Rectal smooth muscle tissue (tissue), 1 donor: Measurements from ENCODE around the gene JAGN1.

Experiments used
- H3K27ac ChIP-seq: one replicate; pipeline ENCODE4 v1.7.0; 2013; ENCODE audit warnings: low read depth, low read length, inconsistent platforms
- H3K27me3 ChIP-seq: one replicate; pipeline ENCODE4 v1.7.0; 2013; ENCODE audit warnings: low read length; ENCODE audit not compliant: control insufficient read depth, insufficient read depth
- H3K36me3 ChIP-seq: one replicate; pipeline ENCODE4 v1.7.0; 2013; ENCODE audit warnings: low read length; ENCODE audit not compliant: control insufficient read depth, insufficient read depth
- H3K4me1 ChIP-seq: one replicate; pipeline ENCODE4 v1.7.0; 2013; ENCODE audit warnings: low read length; ENCODE audit not compliant: control insufficient read depth, insufficient read depth
- H3K4me3 ChIP-seq: one replicate; pipeline ENCODE4 v1.7.0; 2013; ENCODE audit warnings: low read length
- H3K9ac ChIP-seq: one replicate; pipeline ENCODE4 v1.7.0; 2013; ENCODE audit warnings: low read length

Gene JAGN1

GRCh38 chr3:9903904-9904303 lies 13.5 kb downstream of the JAGN1 start:
- Histone ChIP-seq H3K27me3 (no peaks in the 10 kb centered on the region), H3K36me3 (peaks cover 3% of the 10 kb centered on the region), H3K4me3 (peak overlapping the region; percentile 51), H3K4me1 (no peaks in the 10 kb centered on the region), H3K27ac (no peak overlapping the region), H3K9ac (no peak overlapping the region)

- Histone ChIP-seq H3K36me3 (peaks cover 3% of the 10 kb centered on the region), H3K27me3 (no peaks in the 10 kb centered on the region), H3K4me3 (no peak overlapping the region), H3K4me1 (no peaks in the 10 kb centered on the region), H3K9ac (no peak overlapping the region), H3K27ac (no peak overlapping the region)
Measured at GRCh38 chr3:9906480-9906879, 16.1 kb downstream of the JAGN1 start.

DNA sequence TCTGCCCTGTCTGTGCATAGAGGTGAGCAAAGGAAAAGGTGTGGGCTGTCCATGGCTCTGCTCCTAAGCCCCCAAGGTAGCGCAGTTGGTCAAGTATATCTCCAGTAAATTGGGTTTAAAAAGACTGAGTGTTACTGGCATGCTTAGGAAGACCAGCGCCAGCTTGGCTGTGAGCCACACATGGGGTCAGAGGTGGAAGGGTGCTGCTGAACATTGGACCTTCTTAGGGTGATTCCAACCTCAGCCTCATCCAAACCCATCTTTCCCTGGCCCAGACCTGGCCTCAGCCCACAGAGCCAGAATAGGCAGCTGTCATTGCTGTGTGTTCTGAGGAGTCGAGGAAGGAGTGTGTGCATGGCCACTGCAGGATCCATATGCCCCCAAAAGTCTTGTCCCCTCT lies 17.9 kb downstream of the JAGN1 start:
- no peak overlapping the region for H3K27ac ChIP-seq

GRCh38 chr3:9909221-9910013 lies 19.0 kb downstream of the JAGN1 start:
- H3K4me1 ChIP-seq: peaks cover 7% of the 10 kb centered on the region

More for the DNA sequence above, 17.9 kb downstream of the JAGN1 start:
- Histone ChIP-seq H3K4me1 (no peaks in the 10 kb centered on the region), H3K36me3 (peaks cover 3% of the 10 kb centered on the region), H3K27me3 (no peaks in the 10 kb centered on the region), H3K4me3 (no peak overlapping the region), H3K9ac (no peak overlapping the region)

DNA sequence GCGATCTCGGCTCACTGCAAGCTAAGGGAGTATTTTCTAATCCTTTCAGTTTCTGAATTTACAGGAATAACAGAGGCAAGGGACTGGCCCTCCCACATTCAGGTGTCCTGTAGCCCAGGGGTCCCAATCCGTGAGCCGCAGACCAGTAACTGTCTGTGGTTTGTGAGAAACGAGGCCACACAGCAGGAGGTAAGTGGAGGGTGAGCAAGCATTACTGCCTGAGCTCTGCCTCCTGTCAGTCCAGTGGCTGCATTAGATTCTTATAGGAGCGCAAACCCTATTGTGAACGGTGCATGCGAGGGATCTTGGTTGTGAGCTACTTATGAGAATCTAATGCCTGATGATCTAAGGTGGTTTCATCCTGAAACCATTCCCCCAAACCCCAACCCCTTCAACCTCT lies 21.5 kb downstream of the JAGN1 start:
- peaks cover 17% of the 10 kb centered on the region for H3K4me1 ChIP-seq
- H3K36me3 ChIP-seq: peaks cover 1% of the 10 kb centered on the region
- H3K4me3 ChIP-seq: no peak overlapping the region
- H3K9ac ChIP-seq: no peak overlapping the region
- no peak overlapping the region for H3K27ac ChIP-seq
- no peaks in the 10 kb centered on the region for H3K27me3 ChIP-seq

More at GRCh38 chr3:9909221-9910013, 19.0 kb downstream of the JAGN1 start:
- Histone ChIP-seq H3K4me3 (no peak overlapping the region), H3K9ac (no peak overlapping the region), H3K27ac (no peak overlapping the region), H3K27me3 (no peaks in the 10 kb centered on the region), H3K36me3 (peaks cover 3% of the 10 kb centered on the region)

DNA sequence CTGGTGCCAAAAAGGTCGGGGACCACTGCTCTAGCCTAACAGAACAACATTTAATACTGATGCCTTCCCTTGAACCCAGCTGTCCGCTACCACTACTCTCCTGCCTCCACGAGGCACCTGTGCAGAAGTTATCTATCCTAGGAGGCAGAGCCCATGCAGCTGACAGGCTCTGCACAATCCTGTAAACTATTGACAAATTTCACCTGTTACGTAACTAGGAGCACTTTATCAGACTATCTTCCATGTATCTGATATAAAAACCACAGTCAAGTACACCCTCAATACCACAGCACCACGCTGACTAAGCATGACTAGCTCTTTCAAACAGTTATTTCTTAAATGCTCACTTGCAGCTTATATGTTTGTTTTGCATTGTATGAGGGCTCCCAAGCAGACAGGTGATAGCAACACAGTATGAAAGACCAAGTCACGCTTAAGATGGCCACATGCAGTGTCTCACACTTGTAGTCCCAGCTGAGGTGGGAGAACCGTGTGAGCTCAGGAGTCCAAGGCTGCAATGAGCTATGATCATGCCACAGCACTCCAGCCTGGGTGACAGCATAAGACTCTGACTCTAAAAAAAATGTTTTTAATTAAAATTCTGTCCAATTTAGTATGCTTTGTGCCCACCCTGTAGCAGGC lies 22.0 kb downstream of the JAGN1 start:
- H3K27me3 ChIP-seq: no peaks in the 10 kb centered on the region
- H3K4me1 ChIP-seq: peaks cover 21% of the 10 kb centered on the region
- no peaks in the 10 kb centered on the region for H3K36me3 ChIP-seq

GRCh38 chr3:9913601-9914000 lies 23.2 kb downstream of the JAGN1 start:
- Histone ChIP-seq H3K27me3 (no peaks in the 10 kb centered on the region), H3K27ac (peak overlapping the region; percentile 25), H3K4me3 (no peak overlapping the region), H3K36me3 (no peaks in the 10 kb centered on the region), H3K9ac (no peak overlapping the region), H3K4me1 (peaks cover 26% of the 10 kb centered on the region)

More for the DNA sequence above, 22.0 kb downstream of the JAGN1 start:
- Histone ChIP-seq H3K9ac (no peak overlapping the region), H3K4me3 (no peak overlapping the region), H3K27ac (no peak overlapping the region)

DNA sequence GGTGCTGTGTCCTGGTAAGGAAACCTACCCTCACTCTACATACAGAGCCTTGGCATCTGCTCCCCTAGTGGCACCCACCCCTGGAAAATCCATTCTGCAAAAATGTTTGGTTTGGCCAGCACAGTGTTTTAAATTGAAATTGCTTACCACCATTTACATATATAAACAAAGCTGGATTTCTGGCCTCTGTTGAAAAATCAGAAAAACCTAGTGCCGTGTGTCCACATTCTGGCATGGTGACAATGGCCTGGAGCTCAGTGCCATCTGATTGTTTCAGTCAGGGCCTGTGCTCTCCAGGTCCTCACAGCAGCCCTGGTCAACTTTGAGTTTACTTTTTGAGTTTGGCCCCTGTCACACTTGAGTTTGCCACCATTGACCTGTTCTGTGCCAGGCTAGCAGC lies 23.6 kb downstream of the JAGN1 start:
- Histone ChIP-seq H3K4me1 (peaks cover 26% of the 10 kb centered on the region), H3K27ac (peak overlapping the region; percentile 85), H3K27me3 (no peaks in the 10 kb centered on the region), H3K36me3 (no peaks in the 10 kb centered on the region), H3K4me3 (no peak overlapping the region), H3K9ac (no peak overlapping the region)

- Histone ChIP-seq H3K9ac (peak overlapping the region; percentile 47), H3K4me1 (peaks cover 26% of the 10 kb centered on the region), H3K27ac (peak overlapping the region; percentile 85)
Measured at GRCh38 chr3:9914559-9915253, 24.3 kb downstream of the JAGN1 start.

DNA sequence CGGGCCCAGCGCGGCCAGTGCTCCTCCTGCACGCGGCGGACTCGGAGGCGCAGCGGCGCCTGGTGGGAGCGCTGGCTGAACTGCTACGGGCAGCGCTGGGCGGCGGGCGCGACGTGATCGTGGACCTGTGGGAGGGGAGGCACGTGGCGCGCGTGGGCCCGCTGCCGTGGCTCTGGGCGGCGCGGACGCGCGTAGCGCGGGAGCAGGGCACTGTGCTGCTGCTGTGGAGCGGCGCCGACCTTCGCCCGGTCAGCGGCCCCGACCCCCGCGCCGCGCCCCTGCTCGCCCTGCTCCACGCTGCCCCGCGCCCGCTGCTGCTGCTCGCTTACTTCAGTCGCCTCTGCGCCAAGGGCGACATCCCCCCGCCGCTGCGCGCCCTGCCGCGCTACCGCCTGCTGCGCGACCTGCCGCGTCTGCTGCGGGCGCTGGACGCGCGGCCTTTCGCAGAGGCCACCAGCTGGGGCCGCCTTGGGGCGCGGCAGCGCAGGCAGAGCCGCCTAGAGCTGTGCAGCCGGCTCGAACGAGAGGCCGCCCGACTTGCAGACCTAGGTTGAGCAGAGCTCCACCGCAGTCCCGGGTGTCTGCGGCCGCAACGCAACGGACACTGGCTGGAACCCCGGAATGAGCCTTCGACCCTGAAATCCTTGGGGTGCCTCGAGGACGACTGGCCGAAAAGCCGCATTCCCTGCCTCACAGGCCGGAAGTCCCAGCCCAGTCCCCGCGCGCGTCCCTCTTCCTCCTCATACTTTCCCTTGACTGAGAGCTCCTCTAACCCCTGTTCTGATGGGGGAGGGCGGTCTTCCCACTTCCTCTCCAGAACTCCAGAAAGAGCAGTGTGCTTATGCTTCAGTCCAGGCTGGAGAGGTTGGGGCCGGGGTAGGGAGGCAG lies 25.1 kb downstream of the JAGN1 start:
- peak overlapping the region; percentile 19 for H3K9ac ChIP-seq
- no peaks in the 10 kb centered on the region for H3K27me3 ChIP-seq
- H3K4me1 ChIP-seq: peaks cover 26% of the 10 kb centered on the region
- H3K27ac ChIP-seq: peak overlapping the region; percentile 85
- peak overlapping the region; percentile 70 for H3K4me3 ChIP-seq
- H3K36me3 ChIP-seq: no peaks in the 10 kb centered on the region

More at GRCh38 chr3:9914559-9915253, 24.3 kb downstream of the JAGN1 start:
- Histone ChIP-seq H3K4me3 (peak overlapping the region; percentile 70), H3K36me3 (no peaks in the 10 kb centered on the region), H3K27me3 (no peaks in the 10 kb centered on the region)

DNA sequence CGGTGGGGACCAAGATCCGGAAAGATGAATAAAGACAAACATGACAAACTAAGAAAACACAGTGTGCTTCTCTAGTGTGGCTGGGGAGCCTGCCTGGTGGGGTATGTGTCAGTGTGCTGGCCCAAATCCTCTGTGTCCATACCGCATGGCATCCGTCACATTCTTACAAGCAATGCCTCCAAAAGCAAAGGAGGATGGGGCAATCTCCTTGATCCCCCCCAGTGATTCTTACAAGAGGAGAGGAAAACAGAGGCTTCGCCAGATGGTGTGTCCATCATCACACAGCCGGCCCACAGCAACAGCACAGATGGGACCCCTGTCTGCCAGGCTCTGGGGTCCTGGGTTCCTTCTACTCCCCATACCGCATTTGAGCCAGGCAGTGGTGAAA lies 25.9 kb downstream of the JAGN1 start:
- Histone ChIP-seq H3K4me1 (peaks cover 26% of the 10 kb centered on the region), H3K27me3 (no peaks in the 10 kb centered on the region), H3K36me3 (no peaks in the 10 kb centered on the region), H3K9ac (peak overlapping the region; percentile 75), H3K27ac (peak overlapping the region; percentile 94), H3K4me3 (peak overlapping the region; percentile 65)
